HG02870 (cell line): ENCODE results near the gene TPCN2.

Experiments used
- ATAC-seq: cut with Tn5 transposase; IDR thresholded peaks from one replicate; pipeline ENCODE4 v1.9.1; 2021; ENCODE audit warnings: mild to moderate bottlenecking, moderate library complexity; ENCODE audit not compliant: unreplicated experiment

The TPCN2 gene

GRCh38 chr11:69180226-69180625 lies 131.5 kb downstream of the TPCN2 start:
- ATAC-seq = no peak

DNA sequence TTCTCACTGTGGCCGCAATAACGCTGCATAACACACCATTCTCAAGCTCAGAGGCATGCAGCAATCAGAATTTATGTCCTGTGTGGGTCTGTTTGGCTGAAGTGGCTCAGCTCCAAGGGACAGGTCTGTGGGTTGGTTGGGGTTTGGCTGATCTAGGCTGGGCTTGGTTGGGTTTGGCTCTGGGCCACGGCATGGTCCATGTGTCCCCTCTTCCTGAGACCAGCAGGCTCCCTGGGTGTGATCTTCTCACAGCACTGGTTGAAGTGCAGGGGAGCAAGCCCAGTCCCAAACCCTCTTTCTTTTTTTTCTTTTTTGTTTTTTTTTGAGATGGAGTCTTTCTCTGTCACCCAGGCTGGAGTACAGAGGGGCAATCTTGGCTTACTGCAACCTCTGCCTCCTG lies 132.0 kb downstream of the TPCN2 start:
- ATAC-seq = no peak

- ATAC-seq = no peak
These were observed 134.9 kb downstream of the TPCN2 start for GRCh38 chr11:69183613-69184012.
